ENCODE measurements around the gene RAB39B.

GRCh38 chrX:155270969-155271368, 6.7 kb upstream of the RAB39B start:
- TF ChIP-seq CBFB (IDR thresholded peaks at IDR 0.05; ENCODE audit: low read depth): no peak
- TF ChIP-seq, protein P1, sequence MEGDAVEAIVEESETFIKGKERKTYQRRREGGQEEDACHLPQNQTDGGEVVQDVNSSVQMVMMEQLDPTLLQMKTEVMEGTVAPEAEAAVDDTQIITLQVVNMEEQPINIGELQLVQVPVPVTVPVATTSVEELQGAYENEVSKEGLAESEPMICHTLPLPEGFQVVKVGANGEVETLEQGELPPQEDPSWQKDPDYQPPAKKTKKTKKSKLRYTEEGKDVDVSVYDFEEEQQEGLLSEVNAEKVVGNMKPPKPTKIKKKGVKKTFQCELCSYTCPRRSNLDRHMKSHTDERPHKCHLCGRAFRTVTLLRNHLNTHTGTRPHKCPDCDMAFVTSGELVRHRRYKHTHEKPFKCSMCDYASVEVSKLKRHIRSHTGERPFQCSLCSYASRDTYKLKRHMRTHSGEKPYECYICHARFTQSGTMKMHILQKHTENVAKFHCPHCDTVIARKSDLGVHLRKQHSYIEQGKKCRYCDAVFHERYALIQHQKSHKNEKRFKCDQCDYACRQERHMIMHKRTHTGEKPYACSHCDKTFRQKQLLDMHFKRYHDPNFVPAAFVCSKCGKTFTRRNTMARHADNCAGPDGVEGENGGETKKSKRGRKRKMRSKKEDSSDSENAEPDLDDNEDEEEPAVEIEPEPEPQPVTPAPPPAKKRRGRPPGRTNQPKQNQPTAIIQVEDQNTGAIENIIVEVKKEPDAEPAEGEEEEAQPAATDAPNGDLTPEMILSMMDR (IDR thresholded peaks at IDR 0.05 in 2 of 3, conservative IDR thresholded peaks at IDR 0.05 in 1 of 3; ENCODE audit: control insufficient read depth in 2 of 3, extremely low read depth in 1 of 3, insufficient read depth in 1 of 3, low read depth in 3 of 3, low read length in 3 of 3): no peak
- TF ChIP-seq CHD2 (IDR thresholded peaks at IDR 0.05; ENCODE audit: borderline replicate concordance, low read depth, low read length): no peak
- TF ChIP-seq ZNF384 (IDR thresholded peaks at IDR 0.05; ENCODE audit: borderline replicate concordance, low read depth, low read length): no peak
- no peak for TF ChIP-seq EGR1 (IDR thresholded peaks at IDR 0.05; ENCODE audit: borderline replicate concordance in 1 of 2, low read depth in 2 of 2, low read length in 2 of 2)
- TF ChIP-seq KAT2A (conservative IDR thresholded peaks at IDR 0.05; ENCODE audit: control insufficient read depth, low read depth, low read length): no peak
- TF ChIP-seq ZNF217 (IDR thresholded peaks at IDR 0.05): no peak
- TF ChIP-seq RAD21 (IDR thresholded peaks at IDR 0.05; ENCODE audit: insufficient read depth, low read depth, low read length): no peak
- TF ChIP-seq CHD1 (IDR thresholded peaks at IDR 0.05; ENCODE audit: low read depth, low read length): no peak
- no peak for TF ChIP-seq SMARCA5 (IDR thresholded peaks at IDR 0.05)
- no peak for TF ChIP-seq POLR2A (IDR thresholded peaks at IDR 0.05; ENCODE audit: low read depth, low read length)
- no peak for TF ChIP-seq RB1 (IDR thresholded peaks at IDR 0.05; ENCODE audit: borderline replicate concordance)
- TF ChIP-seq TAF1 (IDR thresholded peaks at IDR 0.05; ENCODE audit: borderline replicate concordance, low read depth, low read length): no peak
- no peak for TF ChIP-seq CEBPB (IDR thresholded peaks at IDR 0.05; ENCODE audit: borderline replicate concordance in 1 of 2, low read depth in 2 of 2, low read length in 2 of 2)

Data from GM12878 (cell line).